D721Med (cell line): ENCODE results near the gene DGKZ.

Experiments
- DNase-seq: peaks from one replicate; pipeline ENCODE4 v3.0.0; 2011; ENCODE audit warnings: low spot score; ENCODE audit not compliant: insufficient read length
- FAIRE-seq: peaks from 2 replicates; lab custom pipeline; 2011; peaks lifted over from hg19 to GRCh38; lab: Jason Lieb, UNC
- CTCF ChIP-seq: IDR thresholded peaks from 2 replicates; pipeline ENCODE4 v1.5.1; 2012; ENCODE audit warnings: mild to moderate bottlenecking, control low read depth; ENCODE audit not compliant: insufficient read depth; ENCODE audit errors: missing control alignments

Gene DGKZ

DNA sequence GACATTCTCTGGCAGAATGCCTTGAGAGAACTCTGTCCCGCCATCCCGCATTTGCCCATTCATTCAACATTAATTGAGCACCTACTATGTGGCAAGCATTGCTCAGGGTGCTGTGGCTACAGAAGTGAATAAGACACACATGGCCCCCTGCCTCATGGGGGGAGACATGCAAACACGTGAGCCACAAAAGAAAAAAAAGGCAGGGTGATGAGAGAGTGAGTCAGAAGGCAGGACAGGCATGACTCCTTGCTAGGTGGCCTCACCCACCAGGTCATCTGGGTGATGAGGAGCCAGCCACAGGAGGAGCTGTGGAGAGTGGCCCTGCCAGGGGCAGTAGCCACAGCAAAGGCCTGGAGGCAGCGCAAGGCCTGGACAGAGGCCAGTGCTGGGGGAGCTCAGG, 39.4 kb downstream of the DGKZ start:
- no peak for FAIRE-seq
- no peak for TF ChIP-seq CTCF
- no peak for DNase-seq

GRCh38 chr11:46387456-46387855, 40.2 kb downstream of the DGKZ start:
- FAIRE-seq (no peak), DNase-seq (no peak)
- TF ChIP-seq CTCF: no peak

- TF ChIP-seq CTCF: no peak
- DNase-seq (no peak), FAIRE-seq (no peak)
Observed at GRCh38 chr11:46387919-46388618, 40.8 kb downstream of the DGKZ start.

- TF ChIP-seq CTCF: no peak
- FAIRE-seq: no peak
- DNase-seq: peak; percentile 94
Observed at GRCh38 chr11:46388619-46389449, 41.6 kb downstream of the DGKZ start.

DNA sequence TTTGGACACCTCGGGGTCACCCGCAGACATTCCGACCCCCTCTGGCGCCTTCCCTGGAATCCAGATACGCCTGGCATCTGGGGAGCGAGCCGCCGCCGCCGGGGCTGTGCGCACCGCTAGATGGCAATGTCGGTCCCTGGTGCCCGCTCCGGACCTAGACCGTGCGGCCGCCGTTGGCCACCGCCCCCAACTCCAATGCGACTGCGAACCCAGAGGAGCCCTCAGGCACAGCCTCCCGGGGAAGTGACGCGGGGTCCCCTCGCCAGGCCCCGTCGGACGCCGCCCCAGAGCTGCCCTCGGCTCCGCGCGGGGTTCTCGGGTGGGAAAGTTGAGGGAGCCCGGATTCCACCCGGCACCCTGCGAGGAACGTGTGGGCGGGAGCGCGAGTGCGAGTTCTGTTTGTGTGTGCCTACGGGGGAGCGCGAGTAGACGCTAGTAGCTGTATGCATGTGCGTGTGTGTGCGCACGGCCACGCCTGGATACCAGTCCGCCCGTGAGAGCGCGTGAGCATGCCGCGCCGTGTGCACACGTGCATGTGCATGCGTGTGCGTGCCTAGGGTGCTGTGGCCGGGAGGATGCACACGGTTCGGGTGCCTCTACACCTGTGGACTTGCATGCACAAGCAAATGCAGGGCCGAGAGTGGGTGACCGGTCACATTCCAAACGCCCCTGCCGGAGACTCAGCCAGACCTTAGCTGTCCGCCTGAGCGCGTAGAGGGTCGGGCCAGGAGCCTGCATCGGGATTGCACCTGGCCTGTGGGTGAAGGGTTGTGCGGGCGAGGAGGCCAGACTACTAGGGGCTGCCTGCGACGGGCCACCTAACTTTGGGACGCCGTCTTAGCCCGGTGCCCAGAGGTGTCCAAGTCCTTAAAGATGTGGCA, 42.4 kb downstream of the DGKZ start:
- DNase-seq (peak; percentile 85), FAIRE-seq (no peak)
- peak; percentile 73 for TF ChIP-seq CTCF

- FAIRE-seq: no peak
- no peak for TF ChIP-seq CTCF
- DNase-seq: no peak
Observed at GRCh38 chr11:46390331-46391171, 43.3 kb downstream of the DGKZ start.
